GM18909 (cell line): ENCODE measurements around the gene NIFK.

ENCODE experiments used
- ATAC-seq: cut with Tn5 transposase; IDR thresholded peaks from one replicate; pipeline ENCODE4 v1.9.1; 2021; ENCODE audit warnings: mild to moderate bottlenecking; ENCODE audit not compliant: unreplicated experiment, poor library complexity

NIFK gene

GRCh38 chr2:121736462-121737336 lies at the start of gene NIFK:
TSS of gene NIFK (minus strand) at chr2:121736875. CDS start at chr2:121736850, 25 bp downstream.
- peak; percentile 94 for ATAC-seq

- no peak for ATAC-seq
Observed at GRCh38 chr2:121783180-121783579, 46.5 kb upstream of the NIFK start.

GRCh38 chr2:121778741-121779487 lies 42.2 kb upstream of the NIFK start:
- no peak for ATAC-seq

- no peak for ATAC-seq
Observed at GRCh38 chr2:121777699-121778058, 41.0 kb upstream of the NIFK start.

GRCh38 chr2:121776885-121777698 lies 40.4 kb upstream of the NIFK start:
- no peak for ATAC-seq

- no peak for ATAC-seq
Observed at GRCh38 chr2:121776361-121776760, 39.7 kb upstream of the NIFK start.

- ATAC-seq = no peak
Observed at GRCh38 chr2:121774235-121774634, 37.6 kb upstream of the NIFK start.

- ATAC-seq = no peak
Observed at GRCh38 chr2:121771976-121772742, 35.5 kb upstream of the NIFK start.

- no peak for ATAC-seq
Observed at GRCh38 chr2:121768143-121768755, 31.6 kb upstream of the NIFK start.

GRCh38 chr2:121766624-121767023 lies 29.9 kb upstream of the NIFK start:
- ATAC-seq = no peak

GRCh38 chr2:121764681-121765228 lies 28.1 kb upstream of the NIFK start:
- ATAC-seq = no peak

GRCh38 chr2:121755237-121756111 lies 18.8 kb upstream of the NIFK start, which contains the start of gene TSN:
TSS of gene TSN (plus strand) at chr2:121755651. CDS start at chr2:121755780, 129 bp downstream.
- peak; percentile 100 for ATAC-seq

- no peak for ATAC-seq
Observed at GRCh38 chr2:121754851-121755236, 18.2 kb upstream of the NIFK start.

GRCh38 chr2:121748202-121748601 lies 11.5 kb upstream of the NIFK start:
- ATAC-seq = no peak

GRCh38 chr2:121746071-121746578 lies 9.4 kb upstream of the NIFK start:
- no peak for ATAC-seq

- no peak for ATAC-seq
Observed at GRCh38 chr2:121741450-121741849, 4.8 kb upstream of the NIFK start.

GRCh38 chr2:121740973-121741372 lies 4.3 kb upstream of the NIFK start:
- ATAC-seq = no peak

GRCh38 chr2:121736140-121736461 lies 574 bp downstream of the NIFK start:
- ATAC-seq = no peak
